DOHH2 (cell line): ENCODE data around the gene APBA2.

ENCODE experiments used
- H3F3A ChIP-seq: fragments of 200-600 bp; sonication (generic), shearing (Covaris generic); 2 replicates; pipeline ENCODE4 v1.6.0; 2016; ENCODE audit warnings: antibody characterized with exemption, mild to moderate bottlenecking; ENCODE audit not compliant: control insufficient read depth, insufficient read depth
- H3K27ac ChIP-seq: fragments of 200-600 bp; sonication (generic); 2 replicates; pipeline ENCODE4 v1.5.1; 2014; ENCODE audit warnings: low read depth, mild to moderate bottlenecking, low read length, moderate library complexity
- H3K27me3 ChIP-seq: fragments of 200-600 bp; sonication (generic); 2 replicates; pipeline ENCODE4 v1.6.1; 2014; ENCODE audit warnings: mild to moderate bottlenecking, low read length, mixed read lengths; ENCODE audit not compliant: control insufficient read depth
- H3K36me3 ChIP-seq: fragments of 200-600 bp; sonication (generic); 2 replicates; pipeline ENCODE4 v1.6.1; 2014; ENCODE audit warnings: mild to moderate bottlenecking, low read length, moderate library complexity, mixed read lengths; ENCODE audit not compliant: control insufficient read depth
- H3K4me1 ChIP-seq: fragments of 200-600 bp; sonication (generic); 2 replicates; pipeline ENCODE4 v1.6.1; 2014; ENCODE audit warnings: mild to moderate bottlenecking, low read length, mixed read lengths; ENCODE audit not compliant: control insufficient read depth
- H3K4me2 ChIP-seq: fragments of 200-600 bp; sonication (generic); 2 replicates; pipeline ENCODE4 v1.6.0; 2014; ENCODE audit warnings: mild to moderate bottlenecking, low read length, moderate library complexity
- H3K4me3 ChIP-seq: fragments of 200-600 bp; sonication (generic); 2 replicates; pipeline ENCODE4 v1.5.1; 2014; ENCODE audit warnings: mild to moderate bottlenecking, low read length, mixed read lengths
- H3K79me2 ChIP-seq: fragments of 200-600 bp; sonication (generic); 2 replicates; pipeline ENCODE4 v1.6.1; 2014; ENCODE audit warnings: mild to moderate bottlenecking, low read length, mixed read lengths; ENCODE audit not compliant: control insufficient read depth
- H3K9me2 ChIP-seq: fragments of 200-600 bp; sonication (generic); replicated peaks from 2 replicates; pipeline ENCODE4 v1.6.1; 2014; ENCODE audit warnings: mild to moderate bottlenecking, low read length, mixed read lengths; ENCODE audit not compliant: control insufficient read depth
- H3K9me3 ChIP-seq: fragments of 200-600 bp; sonication (generic); 2 replicates; pipeline ENCODE4 v1.6.1; 2014; ENCODE audit warnings: antibody characterized with exemption, low read length, mixed read lengths; ENCODE audit not compliant: control insufficient read depth, insufficient read depth
- H4K20me1 ChIP-seq: fragments of 200-600 bp; sonication (generic); 2 replicates; pipeline ENCODE4 v1.6.0; 2014; ENCODE audit warnings: low read depth, mild to moderate bottlenecking, antibody characterized with exemption, low read length, moderate library complexity; ENCODE audit not compliant: control insufficient read depth, insufficient read depth
- CTCF ChIP-seq: fragments of 200-600 bp; sonication (generic); IDR thresholded peaks from one replicate; pipeline ENCODE4 v1.5.1; 2014; ENCODE audit warnings: antibody characterized with exemption, mild to moderate bottlenecking, low read depth, low read length; ENCODE audit not compliant: poor library complexity, severe bottlenecking
- EZH2phosphoT487 ChIP-seq: fragments of 200-600 bp; sonication (generic); IDR thresholded peaks from 2 replicates; pipeline ENCODE4 v1.6.1; 2017; ENCODE audit warnings: borderline replicate concordance, mild to moderate bottlenecking, antibody characterized with exemption, low read length, moderate library complexity, mixed read lengths

The APBA2 gene

GRCh38 chr15:29064290-29064689, 178.5 kb downstream of the APBA2 start:
- no peaks in the 10 kb centered on the region for H3K9me2 ChIP-seq
- no peaks in the 10 kb centered on the region for H3K36me3 ChIP-seq
- no peak overlapping the region for H3K4me2 ChIP-seq
- H3K27me3 ChIP-seq, result no peaks in the 10 kb centered on the region
- H4K20me1 ChIP-seq, result no peaks in the 10 kb centered on the region
- no peaks in the 10 kb centered on the region for H3K79me2 ChIP-seq
- no peaks in the 10 kb centered on the region for H3F3A ChIP-seq
- TF ChIP-seq CTCF (no peak), EZH2phosphoT487 (no peak)
- H3K27ac ChIP-seq, result no peak overlapping the region
- H3K9me3 ChIP-seq, result no peaks in the 10 kb centered on the region
- H3K4me3 ChIP-seq, result no peak overlapping the region
- H3K4me1 ChIP-seq, result no peaks in the 10 kb centered on the region

DNA sequence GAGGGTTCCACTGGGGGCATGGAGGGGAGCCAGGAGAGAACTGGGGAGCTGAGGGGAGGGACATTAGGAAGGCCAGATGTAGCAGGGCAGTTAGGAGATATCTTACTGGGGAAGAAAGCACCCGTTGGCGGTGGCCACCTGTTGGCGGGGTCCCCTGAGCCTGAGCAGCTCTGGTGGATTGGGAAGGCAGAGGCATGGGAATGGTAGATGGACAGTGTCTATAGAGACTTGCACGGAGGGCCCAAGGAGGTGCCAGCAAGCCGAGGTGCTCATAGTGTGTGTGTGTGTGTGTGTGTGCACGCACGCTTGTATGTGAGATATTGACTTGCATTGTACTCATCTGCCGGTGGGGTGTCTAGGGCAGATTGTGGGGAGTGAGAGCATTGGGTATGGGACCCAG, 179.0 kb downstream of the APBA2 start:
- H3F3A ChIP-seq, result no peaks in the 10 kb centered on the region
- no peaks in the 10 kb centered on the region for H3K9me2 ChIP-seq
- H3K79me2 ChIP-seq, result no peaks in the 10 kb centered on the region
- no peak overlapping the region for H3K4me3 ChIP-seq
- H3K9me3 ChIP-seq, result no peaks in the 10 kb centered on the region
- H3K4me1 ChIP-seq, result no peaks in the 10 kb centered on the region
- H3K4me2 ChIP-seq, result no peak overlapping the region
- H4K20me1 ChIP-seq, result no peaks in the 10 kb centered on the region
- H3K36me3 ChIP-seq, result no peaks in the 10 kb centered on the region
- TF ChIP-seq CTCF (no peak), EZH2phosphoT487 (no peak)
- H3K27ac ChIP-seq, result no peak overlapping the region
- H3K27me3 ChIP-seq, result no peaks in the 10 kb centered on the region

DNA sequence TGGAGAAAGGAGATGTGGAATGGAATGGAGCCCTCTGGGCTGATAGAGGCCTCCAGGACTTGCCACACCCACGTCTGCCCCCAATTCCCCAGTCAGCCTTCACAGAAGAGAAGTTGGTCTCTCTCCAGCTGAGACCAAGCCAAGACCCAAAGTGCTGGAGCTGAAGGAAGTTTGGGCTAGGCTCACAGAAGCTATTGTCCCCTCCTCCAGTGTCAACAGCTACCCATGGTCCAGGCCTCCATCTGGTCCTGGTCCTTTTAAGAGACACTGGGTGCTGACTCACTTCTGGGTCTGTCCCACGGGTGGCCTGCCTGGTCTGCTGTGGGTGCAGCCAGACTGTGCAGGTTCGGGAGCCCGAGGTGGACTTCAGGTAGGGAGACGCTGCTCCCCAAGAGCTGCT, 179.8 kb downstream of the APBA2 start:
- H4K20me1 ChIP-seq, result no peaks in the 10 kb centered on the region
- no peak overlapping the region for H3K4me2 ChIP-seq
- no peaks in the 10 kb centered on the region for H3K9me2 ChIP-seq
- no peaks in the 10 kb centered on the region for H3K9me3 ChIP-seq
- TF ChIP-seq EZH2phosphoT487, result no peak
- no peak for TF ChIP-seq CTCF
- H3K36me3 ChIP-seq, result no peaks in the 10 kb centered on the region
- H3F3A ChIP-seq, result no peaks in the 10 kb centered on the region
- no peaks in the 10 kb centered on the region for H3K4me1 ChIP-seq
- no peak overlapping the region for H3K4me3 ChIP-seq
- H3K27ac ChIP-seq, result no peak overlapping the region
- H3K27me3 ChIP-seq, result no peaks in the 10 kb centered on the region
- no peaks in the 10 kb centered on the region for H3K79me2 ChIP-seq

- Histone ChIP-seq H3F3A (no peaks in the 10 kb centered on the region), H3K27me3 (no peaks in the 10 kb centered on the region), H3K4me3 (no peak overlapping the region), H3K27ac (no peak overlapping the region), H3K79me2 (no peaks in the 10 kb centered on the region), H3K4me2 (no peak overlapping the region), H3K4me1 (no peaks in the 10 kb centered on the region), H3K9me3 (no peaks in the 10 kb centered on the region), H4K20me1 (no peaks in the 10 kb centered on the region), H3K36me3 (no peaks in the 10 kb centered on the region), H3K9me2 (no peaks in the 10 kb centered on the region)
- TF ChIP-seq CTCF (no peak), EZH2phosphoT487 (no peak)
These were observed 180.5 kb downstream of the APBA2 start for GRCh38 chr15:29066310-29066709.
